Measurements from ENCODE around the gene C13orf46.

C13orf46 gene

GRCh38 chr13:114009590-114010400, 35.9 kb upstream of the C13orf46 start:
- no peak overlapping the region for H3K27ac ChIP-seq
- no peak for TF ChIP-seq ZFX (IDR thresholded peaks at IDR 0.05; ENCODE audit: borderline replicate concordance)
- TF ChIP-seq CTCF (IDR thresholded peaks at IDR 0.05) = no peak

- H3K27ac ChIP-seq = no peak overlapping the region
- TF ChIP-seq ZFX (IDR thresholded peaks at IDR 0.05; ENCODE audit: borderline replicate concordance) = no peak
- no peak for TF ChIP-seq CTCF (IDR thresholded peaks at IDR 0.05)
Observed at GRCh38 chr13:114008964-114009589, 35.2 kb upstream of the C13orf46 start.

- TF ChIP-seq CTCF (IDR thresholded peaks at IDR 0.05) (no peak), ZFX (IDR thresholded peaks at IDR 0.05; ENCODE audit: borderline replicate concordance) (no peak)
- H3K27ac ChIP-seq = no peak overlapping the region
Observed at GRCh38 chr13:114007566-114007965, 33.7 kb upstream of the C13orf46 start.

- TF ChIP-seq CTCF (IDR thresholded peaks at IDR 0.05) (no peak), ZFX (IDR thresholded peaks at IDR 0.05; ENCODE audit: borderline replicate concordance) (no peak)
Observed at GRCh38 chr13:114005206-114005724, 31.4 kb upstream of the C13orf46 start.

GRCh38 chr13:114004420-114005205, 30.7 kb upstream of the C13orf46 start:
- H3K27ac ChIP-seq = no peak overlapping the region
- TF ChIP-seq ZFX (IDR thresholded peaks at IDR 0.05; ENCODE audit: borderline replicate concordance) (no peak), CTCF (IDR thresholded peaks at IDR 0.05) (no peak)

More at GRCh38 chr13:114005206-114005724, 31.4 kb upstream of the C13orf46 start:
- H3K27ac ChIP-seq = no peak overlapping the region

- no peak for TF ChIP-seq CTCF (IDR thresholded peaks at IDR 0.05)
- no peak for TF ChIP-seq ZFX (IDR thresholded peaks at IDR 0.05; ENCODE audit: borderline replicate concordance)
- H3K27ac ChIP-seq = no peak overlapping the region
Observed at GRCh38 chr13:114002771-114003321, 29.0 kb upstream of the C13orf46 start.

All from 22Rv1 (cell line).